Mesendoderm (in vitro differentiated cells): ENCODE results near the gene CYTH1.

Experiments used
- DNase-seq: peaks from one replicate; pipeline ENCODE4 v3.0.0; 2013
- H2AK5ac ChIP-seq: 2 replicates; pipeline ENCODE4 v1.6.1; 2013; ENCODE audit warnings: low read length, inconsistent platforms
- H2BK120ac ChIP-seq: 2 replicates; pipeline ENCODE4 v1.6.1; 2013; ENCODE audit warnings: low read depth, mild to moderate bottlenecking, low read length, moderate library complexity, mixed read lengths
- H2BK15ac ChIP-seq: replicated peaks from 2 replicates; pipeline ENCODE4 v1.6.1; 2013; ENCODE audit warnings: low read depth, mild to moderate bottlenecking, moderate library complexity
- H2BK5ac ChIP-seq: 2 replicates; pipeline ENCODE4 v1.6.1; 2013; ENCODE audit warnings: low read length, inconsistent platforms
- H3K18ac ChIP-seq: 2 replicates; pipeline ENCODE4 v1.6.1; 2013; ENCODE audit warnings: mild to moderate bottlenecking, low read length, mixed read lengths
- H3K23ac ChIP-seq: one replicate; pipeline ENCODE4 v1.6.1; 2013; ENCODE audit warnings: low read length
- H3K27ac ChIP-seq: 2 replicates; pipeline ENCODE4 v1.5.1; 2013; ENCODE audit warnings: low read depth, mild to moderate bottlenecking, inconsistent platforms, low read length, moderate library complexity
- H3K27me3 ChIP-seq: 2 replicates; pipeline ENCODE4 v1.6.1; 2013; ENCODE audit warnings: low read length, control low read depth, mild to moderate bottlenecking, inconsistent platforms; ENCODE audit not compliant: insufficient read depth, poor library complexity
- H3K36me3 ChIP-seq: 2 replicates; pipeline ENCODE4 v1.6.1; 2013; ENCODE audit warnings: low read length, inconsistent platforms; ENCODE audit not compliant: control insufficient read depth, insufficient read depth
- H3K4ac ChIP-seq: one replicate; pipeline ENCODE4 v1.6.1; 2013; ENCODE audit warnings: low read depth, mild to moderate bottlenecking, low read length, moderate library complexity
- H3K4me1 ChIP-seq: 2 replicates; pipeline ENCODE4 v1.6.1; 2013; ENCODE audit warnings: low read depth, low read length, inconsistent platforms; ENCODE audit not compliant: control insufficient read depth
- H3K4me2 ChIP-seq: 2 replicates; pipeline ENCODE4 v1.6.1; 2013; ENCODE audit warnings: low read length
- H3K4me3 ChIP-seq: 2 replicates; pipeline ENCODE4 v1.5.1; 2013; ENCODE audit warnings: mild to moderate bottlenecking, low read length
- H3K56ac ChIP-seq: one replicate; pipeline ENCODE4 v1.6.1; 2013; ENCODE audit warnings: low read length
- H3K79me1 ChIP-seq: 2 replicates; pipeline ENCODE4 v1.6.1; 2013; ENCODE audit warnings: low read length, inconsistent platforms
- H3K79me2 ChIP-seq: 2 replicates; pipeline ENCODE4 v1.6.1; 2013; ENCODE audit warnings: mild to moderate bottlenecking, low read length; ENCODE audit not compliant: control insufficient read depth, insufficient read depth
- H3K9ac ChIP-seq: 2 replicates; pipeline ENCODE4 v1.6.1; 2013; ENCODE audit warnings: low read length, inconsistent platforms
- H4K5ac ChIP-seq: one replicate; pipeline ENCODE4 v1.6.1; 2013; ENCODE audit warnings: low read length
- H4K8ac ChIP-seq: one replicate; pipeline ENCODE4 v1.6.1; 2013; ENCODE audit warnings: low read depth, mild to moderate bottlenecking, control low read depth, low read length, moderate library complexity
- WGBS: extraction: QIAGEN DNeasy Blood & Tissue Kit; methylation state at CpG from one replicate; pipeline ENCODE4 v1.1.7; 2013; ENCODE audit warnings: low lambda C conversion rate, missing lambda C conversion rate; ENCODE audit not compliant: insufficient coverage; ENCODE audit errors: extremely low coverage; 5-methylcytosine and 5-hydroxymethylcytosine counted together

The CYTH1 gene

GRCh38 chr17:78707923-78708322 lies 74.2 kb downstream of the CYTH1 start:
- H3K4me3 ChIP-seq = no peak overlapping the region
- H3K56ac ChIP-seq = no peak overlapping the region
- H4K8ac ChIP-seq = no peak overlapping the region
- H3K18ac ChIP-seq = no peak overlapping the region
- H3K27ac ChIP-seq = no peak overlapping the region
- no peaks in the 10 kb centered on the region for H3K79me2 ChIP-seq
- no peak overlapping the region for H2BK15ac ChIP-seq
- H3K4me2 ChIP-seq = no peak overlapping the region
- H3K27me3 ChIP-seq = no peaks in the 10 kb centered on the region
- H2BK5ac ChIP-seq = no peak overlapping the region
- H3K4me1 ChIP-seq = no peaks in the 10 kb centered on the region
- no peak overlapping the region for H3K23ac ChIP-seq
- H3K36me3 ChIP-seq = no peaks in the 10 kb centered on the region
- H2AK5ac ChIP-seq = no peak overlapping the region
- no peak overlapping the region for H4K5ac ChIP-seq
- no peak for DNase-seq
- H3K79me1 ChIP-seq = no peaks in the 10 kb centered on the region
- no peak overlapping the region for H2BK120ac ChIP-seq
- WGBS = no CpG with 5 or more reads among the region's 7 CpGs
- H3K4ac ChIP-seq = no peak overlapping the region
- H3K9ac ChIP-seq = no peak overlapping the region

GRCh38 chr17:78707016-78707415 lies 75.1 kb downstream of the CYTH1 start:
- no peak overlapping the region for H3K9ac ChIP-seq
- H3K4ac ChIP-seq = no peak overlapping the region
- H3K36me3 ChIP-seq = no peaks in the 10 kb centered on the region
- H3K23ac ChIP-seq = no peak overlapping the region
- H2BK120ac ChIP-seq = no peak overlapping the region
- DNase-seq = no peak
- H4K5ac ChIP-seq = no peak overlapping the region
- WGBS = no CpG with 5 or more reads among the region's 7 CpGs
- H3K27ac ChIP-seq = no peak overlapping the region
- H2BK5ac ChIP-seq = no peak overlapping the region
- no peak overlapping the region for H3K18ac ChIP-seq
- H4K8ac ChIP-seq = no peak overlapping the region
- no peaks in the 10 kb centered on the region for H3K4me1 ChIP-seq
- no peak overlapping the region for H2AK5ac ChIP-seq
- H3K56ac ChIP-seq = no peak overlapping the region
- no peaks in the 10 kb centered on the region for H3K79me2 ChIP-seq
- H3K27me3 ChIP-seq = no peaks in the 10 kb centered on the region
- no peaks in the 10 kb centered on the region for H3K79me1 ChIP-seq
- H2BK15ac ChIP-seq = no peak overlapping the region
- no peak overlapping the region for H3K4me3 ChIP-seq
- no peak overlapping the region for H3K4me2 ChIP-seq

- H3K36me3 ChIP-seq = no peaks in the 10 kb centered on the region
- no peak overlapping the region for H3K4ac ChIP-seq
- H3K27me3 ChIP-seq = no peaks in the 10 kb centered on the region
- no peak overlapping the region for H4K8ac ChIP-seq
- H2BK120ac ChIP-seq = no peak overlapping the region
- no CpG with 5 or more reads among the region's 10 CpGs for WGBS
- H3K56ac ChIP-seq = no peak overlapping the region
- H2AK5ac ChIP-seq = no peak overlapping the region
- H3K23ac ChIP-seq = no peak overlapping the region
- no peak overlapping the region for H3K4me2 ChIP-seq
- no peak overlapping the region for H2BK15ac ChIP-seq
- no peak for DNase-seq
- no peaks in the 10 kb centered on the region for H3K79me2 ChIP-seq
- H3K9ac ChIP-seq = no peak overlapping the region
- H3K18ac ChIP-seq = no peak overlapping the region
- no peaks in the 10 kb centered on the region for H3K4me1 ChIP-seq
- H3K27ac ChIP-seq = no peak overlapping the region
- no peak overlapping the region for H3K4me3 ChIP-seq
- no peaks in the 10 kb centered on the region for H3K79me1 ChIP-seq
- no peak overlapping the region for H2BK5ac ChIP-seq
- no peak overlapping the region for H4K5ac ChIP-seq
These were observed 75.7 kb downstream of the CYTH1 start for GRCh38 chr17:78706271-78706915.

- no peak overlapping the region for H4K8ac ChIP-seq
- H2BK120ac ChIP-seq = no peak overlapping the region
- H2AK5ac ChIP-seq = no peak overlapping the region
- H3K4me1 ChIP-seq = no peaks in the 10 kb centered on the region
- no peaks in the 10 kb centered on the region for H3K79me1 ChIP-seq
- WGBS = no CpG with 5 or more reads among the region's 4 CpGs
- no peak overlapping the region for H2BK15ac ChIP-seq
- H3K36me3 ChIP-seq = no peaks in the 10 kb centered on the region
- H3K27me3 ChIP-seq = no peaks in the 10 kb centered on the region
- H3K23ac ChIP-seq = no peak overlapping the region
- no peak overlapping the region for H2BK5ac ChIP-seq
- no peak overlapping the region for H3K4me3 ChIP-seq
- no peak for DNase-seq
- H3K27ac ChIP-seq = no peak overlapping the region
- no peak overlapping the region for H4K5ac ChIP-seq
- no peak overlapping the region for H3K18ac ChIP-seq
- no peak overlapping the region for H3K9ac ChIP-seq
- H3K79me2 ChIP-seq = no peaks in the 10 kb centered on the region
- H3K4ac ChIP-seq = no peak overlapping the region
- H3K56ac ChIP-seq = no peak overlapping the region
- no peak overlapping the region for H3K4me2 ChIP-seq
These were observed 77.0 kb downstream of the CYTH1 start for GRCh38 chr17:78705071-78705470.

- H3K4me1 ChIP-seq = no peaks in the 10 kb centered on the region
- H3K18ac ChIP-seq = no peak overlapping the region
- no peaks in the 10 kb centered on the region for H3K79me1 ChIP-seq
- H3K9ac ChIP-seq = no peak overlapping the region
- H3K79me2 ChIP-seq = no peaks in the 10 kb centered on the region
- H3K4me3 ChIP-seq = no peak overlapping the region
- H2AK5ac ChIP-seq = no peak overlapping the region
- no peaks in the 10 kb centered on the region for H3K27me3 ChIP-seq
- H2BK120ac ChIP-seq = no peak overlapping the region
- no peak overlapping the region for H2BK15ac ChIP-seq
- no peak overlapping the region for H3K4ac ChIP-seq
- no peaks in the 10 kb centered on the region for H3K36me3 ChIP-seq
- no peak overlapping the region for H3K56ac ChIP-seq
- H2BK5ac ChIP-seq = no peak overlapping the region
- no peak overlapping the region for H3K4me2 ChIP-seq
- no peak overlapping the region for H4K5ac ChIP-seq
- H3K23ac ChIP-seq = no peak overlapping the region
- no CpG with 5 or more reads among the region's 3 CpGs for WGBS
- no peak overlapping the region for H3K27ac ChIP-seq
- no peak overlapping the region for H4K8ac ChIP-seq
- DNase-seq = no peak
These were observed 77.5 kb downstream of the CYTH1 start for GRCh38 chr17:78704594-78704993.
